MM.1S (cell line): ENCODE results near the gene MAPK6.

Experiments
- DNase-seq: peaks from one replicate; pipeline ENCODE4 v3.0.0-alpha.2; 2015
- H2AFZ ChIP-seq: fragments of 300-600 bp; sonication (generic); 2 replicates; pipeline ENCODE4 v1.6.0; 2016; ENCODE audit warnings: antibody characterized with exemption, low read length
- H3F3A ChIP-seq: fragments of 300-600 bp; sonication (generic); 2 replicates; pipeline ENCODE4 v1.6.1; 2016; ENCODE audit warnings: mild to moderate bottlenecking, antibody characterized with exemption, low read length, moderate library complexity, mixed read lengths; ENCODE audit not compliant: insufficient read depth
- H3K27ac ChIP-seq: fragments of 300-600 bp; sonication (generic); 2 replicates; pipeline ENCODE4 v1.5.1; 2016; ENCODE audit warnings: mild to moderate bottlenecking, low read length
- H3K27me3 ChIP-seq: fragments of 300-600 bp; sonication (generic); replicated peaks from 2 replicates; pipeline ENCODE4 v1.6.0; 2016; ENCODE audit warnings: low read length; ENCODE audit not compliant: insufficient read depth
- H3K36me3 ChIP-seq: fragments of 300-600 bp; sonication (generic); replicated peaks from 2 replicates; pipeline ENCODE4 v1.6.1; 2016; ENCODE audit warnings: mild to moderate bottlenecking, low read length, mixed read lengths; ENCODE audit not compliant: insufficient read depth
- H3K4me1 ChIP-seq: fragments of 300-600 bp; sonication (generic); 2 replicates; pipeline ENCODE4 v1.6.1; 2016; ENCODE audit warnings: low read length, mixed read lengths
- H3K4me2 ChIP-seq: fragments of 300-600 bp; sonication (generic); 2 replicates; pipeline ENCODE4 v1.6.0; 2016; ENCODE audit warnings: low read depth, low read length
- H3K4me3 ChIP-seq: fragments of 300-600 bp; sonication (generic); 2 replicates; pipeline ENCODE4 v1.5.1; 2016; ENCODE audit warnings: low read length, mixed read lengths
- H3K79me2 ChIP-seq: fragments of 300-600 bp; sonication (generic); 2 replicates; pipeline ENCODE4 v1.6.1; 2016; ENCODE audit warnings: mixed run types, low read length, mixed read lengths
- H3K9ac ChIP-seq: fragments of 300-600 bp; sonication (generic); 2 replicates; pipeline ENCODE4 v1.6.1; 2016; ENCODE audit warnings: low read length, mixed read lengths
- H3K9me2 ChIP-seq: fragments of 300-600 bp; sonication (generic); replicated peaks from 2 replicates; pipeline ENCODE4 v1.6.1; 2016; ENCODE audit warnings: mild to moderate bottlenecking, low read length, mixed read lengths; ENCODE audit not compliant: insufficient read depth
- H3K9me3 ChIP-seq: fragments of 300-600 bp; sonication (generic); replicated peaks from 2 replicates; pipeline ENCODE4 v1.6.1; 2016; ENCODE audit warnings: mild to moderate bottlenecking, low read length, mixed read lengths; ENCODE audit not compliant: insufficient read depth
- H4K20me1 ChIP-seq: fragments of 300-600 bp; sonication (generic); 2 replicates; pipeline ENCODE4 v1.6.1; 2016; ENCODE audit warnings: mild to moderate bottlenecking, low read length, moderate library complexity, mixed read lengths; ENCODE audit not compliant: insufficient read depth
- EZH2 ChIP-seq: fragments of 300-600 bp; sonication (generic); optimal IDR thresholded peaks from 2 replicates; pipeline ENCODE3; 2017; ENCODE audit warnings: low read depth, mild to moderate bottlenecking, antibody characterized with exemption, low read length, mixed read lengths
- EZH2phosphoT487 ChIP-seq: fragments of 300-600 bp; sonication (generic); IDR thresholded peaks from 2 replicates; pipeline ENCODE4 v1.6.1; 2018; ENCODE audit warnings: antibody characterized with exemption, low read length
- TF ChIP-seq, protein P1 (sequence below): fragments of 300-600 bp; sonication (generic); IDR thresholded peaks from 2 replicates; pipeline ENCODE4 v1.5.1; 2016; ENCODE audit warnings: antibody characterized with exemption, low read length, mixed read lengths

Gene MAPK6

DNA sequence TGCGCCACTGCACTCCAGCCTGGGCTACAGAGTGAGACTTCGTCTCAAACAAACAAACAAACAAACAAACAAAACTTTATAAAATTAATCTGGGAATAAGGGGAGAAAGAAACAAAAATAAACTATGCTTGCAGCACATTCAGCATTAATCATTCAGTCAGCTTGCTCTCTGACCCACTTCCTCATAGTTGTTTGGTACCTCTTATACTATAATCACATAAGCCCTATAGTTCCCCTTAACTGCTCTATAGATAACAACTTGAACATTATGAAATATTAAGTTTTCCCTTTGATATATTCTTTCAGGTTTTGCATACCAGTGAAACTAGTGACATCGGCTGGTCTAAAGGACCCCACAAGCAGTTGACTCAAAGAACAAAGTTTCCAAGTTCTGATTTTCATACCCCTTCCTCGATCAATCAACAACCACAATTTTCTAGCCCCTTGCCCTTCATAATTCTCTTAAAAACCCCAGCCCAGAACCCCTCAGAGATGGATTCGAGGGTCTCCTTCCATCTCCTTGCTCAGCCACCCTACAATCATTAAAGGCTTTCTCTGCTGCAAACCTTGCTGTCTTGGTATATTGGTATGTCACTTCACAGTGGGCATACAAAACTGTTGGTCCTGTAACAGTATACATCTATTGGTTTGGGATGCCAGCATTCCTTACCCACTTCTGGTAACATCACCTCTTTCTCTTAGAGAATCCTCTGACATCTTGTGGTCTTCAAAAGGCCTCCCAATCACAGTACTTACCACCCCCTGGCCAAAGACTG lies 67.2 kb downstream of the MAPK6 start:
- Histone ChIP-seq H4K20me1 (no peaks in the 10 kb centered on the region), H2AFZ (no peak overlapping the region), H3K36me3 (no peaks in the 10 kb centered on the region), H3K79me2 (no peaks in the 10 kb centered on the region), H3F3A (peaks cover 9% of the 10 kb centered on the region; the same call in 1 of the 2 replicates), H3K4me2 (no peak overlapping the region), H3K9ac (no peak overlapping the region), H3K4me1 (peaks cover 19% of the 10 kb centered on the region), H3K9me3 (no peaks in the 10 kb centered on the region), H3K27me3 (no peaks in the 10 kb centered on the region), H3K27ac (no peak overlapping the region), H3K4me3 (no peak overlapping the region), H3K9me2 (no peaks in the 10 kb centered on the region)
- DNase-seq: no peak
- TF ChIP-seq, protein P1, sequence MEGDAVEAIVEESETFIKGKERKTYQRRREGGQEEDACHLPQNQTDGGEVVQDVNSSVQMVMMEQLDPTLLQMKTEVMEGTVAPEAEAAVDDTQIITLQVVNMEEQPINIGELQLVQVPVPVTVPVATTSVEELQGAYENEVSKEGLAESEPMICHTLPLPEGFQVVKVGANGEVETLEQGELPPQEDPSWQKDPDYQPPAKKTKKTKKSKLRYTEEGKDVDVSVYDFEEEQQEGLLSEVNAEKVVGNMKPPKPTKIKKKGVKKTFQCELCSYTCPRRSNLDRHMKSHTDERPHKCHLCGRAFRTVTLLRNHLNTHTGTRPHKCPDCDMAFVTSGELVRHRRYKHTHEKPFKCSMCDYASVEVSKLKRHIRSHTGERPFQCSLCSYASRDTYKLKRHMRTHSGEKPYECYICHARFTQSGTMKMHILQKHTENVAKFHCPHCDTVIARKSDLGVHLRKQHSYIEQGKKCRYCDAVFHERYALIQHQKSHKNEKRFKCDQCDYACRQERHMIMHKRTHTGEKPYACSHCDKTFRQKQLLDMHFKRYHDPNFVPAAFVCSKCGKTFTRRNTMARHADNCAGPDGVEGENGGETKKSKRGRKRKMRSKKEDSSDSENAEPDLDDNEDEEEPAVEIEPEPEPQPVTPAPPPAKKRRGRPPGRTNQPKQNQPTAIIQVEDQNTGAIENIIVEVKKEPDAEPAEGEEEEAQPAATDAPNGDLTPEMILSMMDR: no peak
- no peak for TF ChIP-seq EZH2
- no peak for TF ChIP-seq EZH2phosphoT487

DNA sequence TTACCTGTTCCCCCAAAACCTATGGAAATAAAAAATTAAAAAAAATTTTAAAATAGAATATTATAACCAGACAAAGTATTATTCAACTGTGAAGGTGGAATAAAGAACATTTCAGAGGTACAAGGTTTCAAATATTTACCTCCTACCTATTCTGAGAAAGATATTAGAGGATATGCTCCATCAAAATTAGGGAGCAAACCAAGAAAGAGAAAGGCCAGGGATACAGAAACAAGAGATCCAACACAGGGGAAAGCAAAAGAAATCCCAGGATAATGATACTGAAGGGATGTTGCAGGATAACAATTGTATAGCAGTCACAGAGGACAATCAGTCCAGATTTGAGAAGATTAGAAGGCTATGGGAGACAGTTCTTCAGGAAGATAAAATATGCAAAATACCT lies 71.2 kb downstream of the MAPK6 start:
- Histone ChIP-seq H3K9me2 (no peaks in the 10 kb centered on the region), H3K4me2 (no peak overlapping the region), H3K9me3 (no peaks in the 10 kb centered on the region), H3K27ac (no peak overlapping the region), H3K27me3 (no peaks in the 10 kb centered on the region), H3K4me1 (no peaks in the 10 kb centered on the region), H2AFZ (no peak overlapping the region), H4K20me1 (no peaks in the 10 kb centered on the region), H3K9ac (no peak overlapping the region), H3F3A (no peaks in the 10 kb centered on the region), H3K4me3 (no peak overlapping the region), H3K36me3 (no peaks in the 10 kb centered on the region), H3K79me2 (no peaks in the 10 kb centered on the region)
- DNase-seq: no peak
- TF ChIP-seq EZH2phosphoT487: no peak
- TF ChIP-seq, protein P1: no peak
- TF ChIP-seq EZH2: no peak

DNA sequence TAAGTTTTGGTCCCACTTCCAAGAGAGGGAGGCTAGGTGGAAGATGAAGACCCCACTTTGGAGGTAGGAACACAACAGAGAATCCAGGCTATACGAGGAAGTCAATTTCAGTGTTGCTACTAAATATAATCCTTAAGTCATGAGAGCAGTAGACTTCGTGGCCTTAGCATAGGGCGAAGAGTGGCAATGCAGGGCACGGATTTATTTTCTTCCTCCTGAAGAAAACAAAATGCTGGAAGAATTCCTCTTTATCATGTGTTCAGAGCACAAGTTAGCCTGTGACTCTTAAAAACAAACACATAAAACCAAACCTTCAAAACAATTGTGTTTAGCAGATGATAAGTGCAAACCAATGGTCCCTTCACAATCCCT lies 74.1 kb downstream of the MAPK6 start:
- Histone ChIP-seq H3K4me2 (no peak overlapping the region), H3K4me1 (no peaks in the 10 kb centered on the region), H3K9ac (no peak overlapping the region), H3K36me3 (no peaks in the 10 kb centered on the region), H3F3A (no peaks in the 10 kb centered on the region), H3K9me3 (no peaks in the 10 kb centered on the region), H3K27me3 (no peaks in the 10 kb centered on the region), H3K79me2 (no peaks in the 10 kb centered on the region), H2AFZ (no peak overlapping the region), H3K27ac (no peak overlapping the region), H3K4me3 (no peak overlapping the region), H3K9me2 (no peaks in the 10 kb centered on the region), H4K20me1 (no peaks in the 10 kb centered on the region)
- TF ChIP-seq EZH2 (no peak), EZH2phosphoT487 (no peak)
- TF ChIP-seq, protein P1: no peak
- no peak for DNase-seq
